Stimulated activated CD8-positive, alpha-beta memory T cell treated with anti-CD3 and anti-CD28 coated beads, Interleukin-12 subunit alpha, Interleukin-12 subunit beta, amount 100 ng/mL, for 24 hours (primary cell): ENCODE results near the gene GNAI2.
"Not testable (repeated sequence)": the region's sequence is repeated elsewhere in the genome, so short reads cannot be mapped to it uniquely, and the experiment has no call there.

Source experiments
- DNase-seq: peaks from one replicate; pipeline ENCODE4 v3.0.0-alpha.2; 2020; ENCODE audit errors: extremely low read depth

Gene GNAI2

GRCh38 chr3:50264383-50264963, 28.5 kb downstream of the GNAI2 start:
- DNase-seq: no peak

GRCh38 chr3:50264964-50265485, 29.0 kb downstream of the GNAI2 start:
- no peak for DNase-seq

- DNase-seq: no peak
These were observed 29.6 kb downstream of the GNAI2 start for GRCh38 chr3:50265571-50265970.

- DNase-seq: no peak
These were observed 30.0 kb downstream of the GNAI2 start for GRCh38 chr3:50266017-50266416.

- DNase-seq: no peak
These were observed 30.8 kb downstream of the GNAI2 start for GRCh38 chr3:50266836-50267235.

GRCh38 chr3:50267280-50267913, 31.4 kb downstream of the GNAI2 start:
- no peak for DNase-seq

- DNase-seq: no peak
These were observed 32.3 kb downstream of the GNAI2 start for GRCh38 chr3:50268276-50268675.

- DNase-seq: no peak
These were observed 32.9 kb downstream of the GNAI2 start, which contains the start of gene SEMA3B for GRCh38 chr3:50268703-50269451. SEMA3B (plus strand) TSS chr3:50269147; CDS start chr3:50269241, 94 bp downstream.

GRCh38 chr3:50269460-50269859, 33.5 kb downstream of the GNAI2 start:
- no peak for DNase-seq

- no peak for DNase-seq
These were observed 34.0 kb downstream of the GNAI2 start for GRCh38 chr3:50269977-50270413.

- no peak for DNase-seq
These were observed 34.6 kb downstream of the GNAI2 start for GRCh38 chr3:50270422-50271224.

- DNase-seq: no peak
These were observed 35.4 kb downstream of the GNAI2 start for GRCh38 chr3:50271314-50271936.

- not testable (repeated sequence) for DNase-seq
These were observed 36.5 kb downstream of the GNAI2 start for GRCh38 chr3:50272538-50272910.

- DNase-seq: peak; percentile 55
These were observed 37.1 kb downstream of the GNAI2 start for GRCh38 chr3:50272911-50273688.

GRCh38 chr3:50273689-50274065, 37.7 kb downstream of the GNAI2 start:
- no peak for DNase-seq

GRCh38 chr3:50274371-50275104, 38.5 kb downstream of the GNAI2 start:
- peak; percentile 40 for DNase-seq

GRCh38 chr3:50275141-50275995, 39.4 kb downstream of the GNAI2 start:
- DNase-seq: no peak

- DNase-seq: no peak
These were observed 40.2 kb downstream of the GNAI2 start for GRCh38 chr3:50275996-50276761.
